ENCODE data around the gene ZSCAN18. TPM values are rescaled to one million over a fixed set of nuclear protein-coding genes. Genes with fewer than 3 reads are reported as not detected.
A peak's percentile ranks its signal among the peaks of the same experiment; 100 is the strongest.

ZSCAN18 gene
- total and polyA plus RNA-seq, 9 of the 15 experiments (the other 6 are each of a cell fraction or from before 2014, with no cell fraction given) = 0.07 to 1.9 (median 0.31) TPM; not detected in 1

- intact Hi-C loops (cut with micrococcal nuclease) (no loop called here), in situ Hi-C loops (cut with MboI) (no loop called here)
- ChIA-PET POLR2A (no interaction called here), CTCF (ENCODE audit: low intra/inter-chr PET ratio) (no interaction called here)
- Histone ChIP-seq H3K9me3 (replicated peaks; ENCODE audit: control insufficient read depth, insufficient read depth, low read depth, low read length) (peaks cover 9% of the 10 kb centered on the region), H3K4me3 (no peak overlapping the region), H3K9me1 (ENCODE audit: control insufficient read depth, insufficient read depth, low read length) (no peaks in the 10 kb centered on the region), H3K27ac (ENCODE audit: extremely low read depth, low read depth, low read length) (no peak overlapping the region), H3K9ac (ENCODE audit: insufficient read depth in 1 of 2, low read depth in 2 of 2, low read length in 2 of 2) (no peak overlapping the region), H2AFZ (ENCODE audit: low read depth, low read length) (no peak overlapping the region), H3K4me1 (replicated peaks in 1 of 2; ENCODE audit: control insufficient read depth in 2 of 2, insufficient read depth in 2 of 2, low read length in 2 of 2) (no peaks in the 10 kb centered on the region; a peak in 1 of 5 replicates), H3K27me3 (ENCODE audit: control insufficient read depth in 2 of 2, insufficient read depth in 2 of 2, low read length in 2 of 2) (no peaks in the 10 kb centered on the region), H4K20me1 (replicated peaks; ENCODE audit: control insufficient read depth, insufficient read depth, low read length) (no peaks in the 10 kb centered on the region), H3K4me2 (ENCODE audit: insufficient read depth, low read length) (no peak overlapping the region), H3K79me2 (ENCODE audit: control insufficient read depth, insufficient read depth, low read length) (no peaks in the 10 kb centered on the region), H3K36me3 (ENCODE audit: control insufficient read depth, insufficient read depth, low read length) (no peaks in the 10 kb centered on the region)
- WGBS (ENCODE audit: insufficient coverage, low coverage, missing lambda C conversion rate) = 1% methylated on average over 5 of the region's 5 CpGs
- ATAC-seq (no peak), FAIRE-seq (no peak), DNase-seq (ENCODE audit: extremely low read depth in 1 of 4, low spot score in 3 of 4) (no peak)
- TF ChIP-seq CEBPB (tag; IDR thresholded peaks at IDR 0.05) = peak; percentile 72
- no peak for TF ChIP-seq POLR2AphosphoS5 (IDR thresholded peaks at IDR 0.05; ENCODE audit: control insufficient read depth, insufficient read depth, low read depth, low read length)
- BruUV-seq (replicated peaks) = no TSS peak
These were observed 21.1 kb upstream of the ZSCAN18 start for GRCh38 chr19:58118979-58119733.

GRCh38 chr19:58117841-58118575, 20.0 kb upstream of the ZSCAN18 start:
- H4K20me1 ChIP-seq (replicated peaks; ENCODE audit: control insufficient read depth, insufficient read depth, low read length) = no peaks in the 10 kb centered on the region
- 26% methylated on average over 18 of the region's 77 CpGs for whole genome bisulfite sequencing (ENCODE audit: insufficient coverage, low coverage, missing lambda C conversion rate)
- H3K4me2 ChIP-seq (ENCODE audit: insufficient read depth, low read length) = no peak overlapping the region
- H3K27me3 ChIP-seq (ENCODE audit: control insufficient read depth in 2 of 2, insufficient read depth in 2 of 2, low read length in 2 of 2) = no peaks in the 10 kb centered on the region
- POLR2A ChIA-PET = no interaction called here
- intact Hi-C loops (cut with micrococcal nuclease) = no loop called here
- CTCF ChIA-PET (ENCODE audit: low intra/inter-chr PET ratio) = no interaction called here
- no peak for DNase-seq (ENCODE audit: extremely low read depth in 1 of 4, low spot score in 3 of 4)
- H3K9ac ChIP-seq (ENCODE audit: insufficient read depth in 1 of 2, low read depth in 2 of 2, low read length in 2 of 2) = no peak overlapping the region
- in situ Hi-C loops (cut with MboI) = no loop called here
- H3K27ac ChIP-seq (ENCODE audit: extremely low read depth, low read depth, low read length) = no peak overlapping the region
- H3K4me3 ChIP-seq = no peak overlapping the region
- H3K4me1 ChIP-seq (replicated peaks in 1 of 2; ENCODE audit: control insufficient read depth in 2 of 2, insufficient read depth in 2 of 2, low read length in 2 of 2) = no peaks in the 10 kb centered on the region; a peak in 1 of 5 replicates
- no TSS peak for BruUV-seq (replicated peaks)
- H2AFZ ChIP-seq (ENCODE audit: low read depth, low read length) = no peak overlapping the region
- peaks cover 9% of the 10 kb centered on the region for H3K9me3 ChIP-seq (replicated peaks; ENCODE audit: control insufficient read depth, insufficient read depth, low read depth, low read length)
- no peak for ATAC-seq
- H3K79me2 ChIP-seq (ENCODE audit: control insufficient read depth, insufficient read depth, low read length) = no peaks in the 10 kb centered on the region
- H3K9me1 ChIP-seq (ENCODE audit: control insufficient read depth, insufficient read depth, low read length) = no peaks in the 10 kb centered on the region
- H3K36me3 ChIP-seq (ENCODE audit: control insufficient read depth, insufficient read depth, low read length) = no peaks in the 10 kb centered on the region
- FAIRE-seq = no peak
- TF ChIP-seq NR1H2 (CRISPR knock-in tag; IDR thresholded peaks at IDR 0.05) = no peak
- TF ChIP-seq SOX6 (IDR thresholded peaks at IDR 0.05) = no peak
- no peak for TF ChIP-seq BHLHE40 (IDR thresholded peaks at IDR 0.05; ENCODE audit: low read length)
- no peak for TF ChIP-seq TEAD1 (CRISPR knock-in tag; IDR thresholded peaks at IDR 0.05)
- no peak for TF ChIP-seq EGR1 (conservative IDR thresholded peaks at IDR 0.05)
- no peak for TF ChIP-seq NCOA4 (IDR thresholded peaks at IDR 0.05; ENCODE audit: partially characterized antibody)
- no peak for TF ChIP-seq AFF4 (CRISPR knock-in tag; IDR thresholded peaks at IDR 0.05)
